NCI-H226 (cell line): ENCODE data around the gene ASIC4.
A peak's percentile ranks its signal among the peaks of the same experiment; 100 is the strongest.

Source experiments
- DNase-seq: peaks from one replicate; pipeline ENCODE4 v3.0.0-alpha.2; 2015

Gene ASIC4

DNA sequence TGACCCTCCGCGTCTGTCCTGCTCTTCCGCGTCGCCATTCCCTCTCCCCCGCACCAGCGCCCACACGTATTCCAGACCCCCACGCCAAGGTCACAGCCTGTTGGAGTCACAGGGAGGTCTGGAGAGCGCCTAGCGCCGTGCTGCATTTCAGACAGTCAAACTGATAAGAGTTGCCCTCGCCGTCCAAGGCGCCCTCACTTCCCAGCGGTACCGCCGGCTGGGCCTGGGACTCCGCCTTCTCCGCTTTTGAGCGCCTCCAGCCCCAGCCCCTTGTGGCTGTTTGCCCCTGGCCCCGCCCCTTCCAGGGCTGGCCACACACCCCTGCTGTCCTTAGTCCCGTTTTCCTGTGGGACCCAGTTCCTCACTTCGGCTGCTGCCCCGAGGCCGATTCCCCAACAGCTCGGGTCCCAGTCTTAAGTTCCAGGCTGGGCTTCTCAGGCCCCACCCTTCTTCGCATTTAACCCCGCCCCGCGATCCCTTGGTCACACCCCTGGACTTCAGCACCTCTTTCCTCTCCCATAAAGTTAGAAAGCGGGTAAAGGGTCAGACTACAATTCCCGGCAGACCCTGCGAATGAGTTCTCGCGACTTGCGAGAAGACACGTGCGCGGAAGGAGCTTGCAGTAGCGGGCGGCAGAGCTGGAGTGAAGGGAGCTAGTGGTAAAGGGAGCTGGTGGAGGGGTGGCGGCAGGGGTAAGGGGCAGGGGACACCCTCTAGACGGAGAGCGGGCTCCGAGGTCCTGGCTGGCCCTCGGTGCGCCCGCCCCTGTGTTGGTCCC, 15.8 kb upstream of the ASIC4 start, which contains the start of gene GMPPA:
TSS of gene GMPPA (plus strand) at position 612 of the 778 bp plus-strand sequence. CDS start 1,085 bp downstream, outside the sequence.
- peak; percentile 97 for DNase-seq

DNA sequence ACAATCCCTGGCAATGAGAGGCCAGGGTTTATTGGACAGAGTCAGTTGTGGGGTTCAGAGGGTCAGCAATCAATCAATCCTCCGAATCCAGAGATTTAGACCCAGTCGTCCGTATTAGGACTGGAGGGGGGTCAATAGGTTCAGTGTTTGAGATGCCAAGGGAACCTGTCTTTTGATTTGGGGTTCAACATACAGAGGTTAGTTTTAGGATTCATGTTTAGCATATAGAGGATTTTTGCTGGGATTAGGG, 15.3 kb upstream of the ASIC4 start:
- no peak for DNase-seq

DNA sequence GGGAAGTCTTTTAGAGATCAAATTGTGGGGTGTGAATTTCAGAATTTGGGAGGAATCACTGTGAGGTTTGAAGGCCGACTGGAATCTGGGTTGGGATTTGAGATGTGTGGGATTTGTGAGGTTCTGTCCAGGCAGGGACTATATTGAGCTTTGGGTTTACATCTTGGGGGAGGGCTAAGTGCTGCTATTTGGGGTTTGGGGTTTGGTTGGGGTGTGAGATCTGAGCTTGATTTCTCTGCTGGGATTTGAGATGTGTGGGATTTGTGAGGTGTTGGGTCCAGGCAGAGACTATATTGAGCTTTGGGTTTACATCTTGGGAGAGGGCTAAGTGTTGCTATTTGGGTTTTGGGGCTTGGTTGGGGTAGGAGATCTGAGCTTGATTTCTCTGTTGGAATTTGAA, 14.7 kb upstream of the ASIC4 start:
- no peak for DNase-seq

DNA sequence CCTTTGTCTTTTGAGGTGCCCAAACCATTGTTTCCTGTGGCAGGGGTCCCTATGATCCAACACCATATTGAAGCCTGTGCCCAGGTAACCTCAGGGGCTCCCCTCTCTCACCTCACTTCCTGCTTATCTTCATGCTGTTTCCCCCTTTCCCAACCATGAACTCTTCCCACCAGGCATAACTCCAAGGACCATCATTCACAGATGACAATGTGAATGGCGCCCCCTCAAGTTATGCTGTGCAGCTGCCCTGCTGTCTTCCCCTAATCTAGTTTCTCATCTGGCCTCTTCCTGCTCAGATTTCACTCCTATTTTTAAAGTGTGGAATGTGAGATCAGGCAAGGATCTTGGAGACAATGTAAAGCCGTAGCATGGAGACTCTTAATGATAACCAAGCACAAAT, 14.1 kb upstream of the ASIC4 start:
- no peak for DNase-seq

DNA sequence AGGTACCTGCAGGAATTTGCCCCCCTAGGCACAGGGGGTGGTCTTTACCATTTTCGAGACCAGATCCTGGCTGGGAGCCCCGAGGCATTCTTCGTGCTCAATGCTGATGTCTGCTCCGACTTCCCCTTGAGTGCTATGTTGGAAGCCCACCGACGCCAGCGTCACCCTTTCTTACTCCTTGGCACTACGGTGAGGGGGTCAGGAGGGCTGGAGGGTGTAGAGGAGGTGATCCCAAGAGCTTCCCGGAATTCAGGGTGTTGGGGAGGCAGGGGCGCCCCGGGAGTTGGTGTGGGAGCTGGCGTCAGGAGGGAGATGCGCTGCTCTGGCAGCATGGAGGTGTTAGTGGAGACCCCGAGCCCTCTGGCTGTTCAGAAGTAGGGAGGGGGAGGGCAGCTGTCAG, 12.4 kb upstream of the ASIC4 start:
- no peak for DNase-seq

DNA sequence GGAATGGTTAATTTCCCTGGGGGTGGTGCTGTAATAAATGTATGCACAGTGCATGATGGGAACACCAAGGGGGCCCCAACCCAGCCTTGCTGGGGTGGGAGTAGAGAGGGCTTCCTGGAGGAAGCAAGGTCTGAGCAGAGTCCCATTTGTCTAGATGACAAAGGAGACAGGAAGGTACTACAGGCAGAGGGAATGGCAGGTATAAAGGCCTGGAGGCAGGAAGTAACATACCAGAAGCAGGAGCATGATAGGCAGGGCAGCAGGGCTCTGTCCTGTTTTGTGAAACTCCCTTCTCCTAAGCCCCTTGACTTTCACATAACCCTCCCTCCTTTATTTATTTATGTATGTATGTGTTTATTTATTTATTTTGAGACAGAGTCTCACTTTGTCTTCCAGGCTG, 11.7 kb upstream of the ASIC4 start:
- no peak for DNase-seq

DNA sequence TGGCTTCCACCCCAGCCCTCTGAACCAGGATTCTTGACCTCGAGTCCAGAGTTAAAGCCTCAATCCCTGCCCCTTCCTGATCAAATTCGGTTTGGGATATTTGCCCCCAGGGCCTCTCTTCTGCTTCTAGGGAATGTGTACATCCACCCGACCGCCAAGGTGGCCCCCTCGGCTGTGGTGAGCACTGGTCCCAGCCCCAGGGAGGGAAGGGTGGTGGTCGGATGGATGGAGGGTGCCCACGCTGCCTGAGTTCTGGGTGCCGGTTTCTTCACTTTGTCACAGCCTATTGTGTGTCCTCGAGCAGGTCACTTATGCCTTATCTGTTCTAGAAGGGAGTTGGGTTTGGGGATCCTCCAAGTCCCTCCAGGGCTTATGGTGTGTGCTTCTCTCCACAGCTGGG, 8.7 kb upstream of the ASIC4 start:
- no peak for DNase-seq

DNA sequence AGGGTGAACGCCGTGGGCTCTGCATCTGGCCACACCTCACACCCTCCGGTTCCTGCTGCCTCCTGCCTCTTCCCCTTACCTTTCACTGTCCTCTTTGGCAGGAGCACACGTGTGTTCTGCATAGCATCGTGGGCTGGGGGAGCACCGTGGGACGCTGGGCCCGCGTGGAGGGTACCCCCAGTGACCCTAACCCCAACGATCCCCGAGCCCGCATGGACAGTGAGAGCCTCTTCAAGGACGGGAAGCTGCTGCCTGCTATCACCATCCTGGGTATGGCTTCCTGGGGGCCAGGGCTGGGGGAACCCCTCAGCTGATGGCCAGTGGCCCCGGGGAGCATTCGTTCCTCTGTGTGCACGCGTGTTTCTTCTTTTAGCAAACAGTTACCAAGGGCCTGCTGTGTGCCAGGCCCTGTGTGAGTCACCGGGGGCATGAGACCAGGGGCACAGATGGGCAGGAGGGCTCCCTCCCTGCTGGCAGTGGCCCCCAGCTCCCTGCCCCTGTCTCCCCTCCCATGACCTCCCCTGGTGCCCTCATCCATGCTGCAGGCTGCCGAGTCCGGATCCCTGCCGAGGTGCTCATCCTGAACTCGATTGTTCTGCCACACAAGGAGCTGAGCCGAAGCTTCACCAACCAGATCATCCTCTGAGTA, 8.0 kb upstream of the ASIC4 start:
- no peak for DNase-seq

DNA sequence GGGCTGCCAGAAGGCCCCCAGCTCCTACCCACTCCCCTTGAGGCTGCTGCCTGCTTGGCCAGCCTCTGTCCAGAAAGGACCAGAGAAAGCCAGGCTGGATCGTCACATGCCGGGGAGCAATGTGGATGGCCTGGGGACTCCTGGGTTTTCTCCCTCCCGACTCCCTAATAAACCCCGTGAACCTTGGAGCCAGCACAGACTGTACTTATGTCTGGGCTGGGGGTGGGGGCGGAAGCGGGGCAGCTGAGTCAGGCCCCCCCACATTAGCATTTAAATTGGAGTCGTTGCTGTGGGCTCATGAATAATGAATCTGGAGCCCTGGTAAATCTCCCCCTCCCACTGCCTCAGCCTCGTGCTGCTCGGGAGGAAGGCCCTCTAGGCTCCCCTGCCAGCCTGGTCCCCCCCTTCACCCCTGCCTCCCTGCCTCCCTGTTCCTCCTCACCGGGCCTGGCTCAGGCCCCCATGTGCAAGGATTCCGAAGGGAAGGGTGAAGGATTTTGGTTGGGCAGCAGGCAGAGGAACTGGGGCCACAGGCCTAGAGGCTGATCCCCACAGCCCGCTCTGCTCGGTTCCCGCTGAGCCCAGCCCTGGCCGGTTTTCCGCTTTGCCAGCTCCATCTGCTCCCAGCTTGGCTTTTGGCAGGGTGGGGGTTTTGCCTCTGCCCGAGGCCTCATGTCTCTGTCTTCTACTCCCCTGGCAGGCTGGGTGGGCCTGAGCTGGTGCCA, 7.3 kb upstream of the ASIC4 start:
- no peak for DNase-seq

DNA sequence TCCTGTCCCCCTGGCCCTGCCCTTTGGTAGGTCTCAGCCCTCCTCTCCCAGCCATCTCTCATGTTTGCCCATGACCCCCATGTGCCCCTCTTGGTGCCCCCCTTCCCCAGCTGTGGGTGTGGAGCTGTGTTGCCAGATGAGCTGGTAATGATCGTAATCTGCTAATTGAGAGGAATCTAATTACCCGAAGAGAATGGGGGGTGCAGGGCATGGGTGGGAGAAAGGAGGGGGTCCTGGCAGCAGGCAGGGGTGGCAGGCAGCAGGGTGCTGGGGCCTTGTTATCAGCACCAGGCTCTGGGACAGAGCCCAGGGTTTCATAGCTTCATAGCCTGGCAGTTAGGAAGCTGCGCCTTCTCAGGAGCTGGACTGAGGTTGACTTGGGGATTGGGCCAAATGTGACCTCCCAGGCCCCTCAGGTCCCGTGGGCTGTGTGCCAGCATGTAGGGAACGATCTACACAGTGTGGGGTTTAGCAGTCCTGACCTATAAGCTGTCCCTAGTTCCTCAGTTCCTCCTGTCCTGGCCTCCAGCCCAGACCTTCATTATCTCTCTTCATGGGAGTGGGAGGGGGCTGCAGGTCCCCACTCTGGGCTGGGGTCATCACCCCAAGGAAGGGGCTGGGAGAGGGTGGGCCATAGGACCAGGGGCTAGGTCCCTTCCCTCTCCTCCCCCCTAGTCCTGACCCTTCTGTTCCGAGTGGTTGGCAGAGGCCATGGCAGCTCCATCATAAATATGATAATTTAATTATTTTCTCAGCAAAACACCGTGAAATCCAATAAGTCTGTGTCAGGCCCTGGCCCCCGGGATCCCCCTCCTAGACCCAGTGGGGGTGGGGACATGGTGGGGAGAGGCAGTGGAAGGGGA, 6.5 kb upstream of the ASIC4 start:
- no peak for DNase-seq

DNA sequence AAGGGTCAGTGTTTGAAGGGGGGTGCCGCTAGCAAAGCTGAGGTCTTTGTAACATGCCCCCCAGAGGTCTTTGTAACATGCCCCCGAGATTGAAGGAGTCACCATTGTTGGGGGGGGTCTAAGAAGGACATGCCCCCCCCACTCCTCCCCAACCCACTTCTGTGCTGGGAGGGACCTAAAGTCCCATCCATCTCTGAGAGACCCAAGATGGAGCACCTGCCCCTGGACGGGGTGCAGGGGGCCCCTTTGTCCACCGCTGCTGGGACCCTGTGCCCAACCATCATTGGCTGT, 5.9 kb upstream of the ASIC4 start:
- no peak for DNase-seq

DNA sequence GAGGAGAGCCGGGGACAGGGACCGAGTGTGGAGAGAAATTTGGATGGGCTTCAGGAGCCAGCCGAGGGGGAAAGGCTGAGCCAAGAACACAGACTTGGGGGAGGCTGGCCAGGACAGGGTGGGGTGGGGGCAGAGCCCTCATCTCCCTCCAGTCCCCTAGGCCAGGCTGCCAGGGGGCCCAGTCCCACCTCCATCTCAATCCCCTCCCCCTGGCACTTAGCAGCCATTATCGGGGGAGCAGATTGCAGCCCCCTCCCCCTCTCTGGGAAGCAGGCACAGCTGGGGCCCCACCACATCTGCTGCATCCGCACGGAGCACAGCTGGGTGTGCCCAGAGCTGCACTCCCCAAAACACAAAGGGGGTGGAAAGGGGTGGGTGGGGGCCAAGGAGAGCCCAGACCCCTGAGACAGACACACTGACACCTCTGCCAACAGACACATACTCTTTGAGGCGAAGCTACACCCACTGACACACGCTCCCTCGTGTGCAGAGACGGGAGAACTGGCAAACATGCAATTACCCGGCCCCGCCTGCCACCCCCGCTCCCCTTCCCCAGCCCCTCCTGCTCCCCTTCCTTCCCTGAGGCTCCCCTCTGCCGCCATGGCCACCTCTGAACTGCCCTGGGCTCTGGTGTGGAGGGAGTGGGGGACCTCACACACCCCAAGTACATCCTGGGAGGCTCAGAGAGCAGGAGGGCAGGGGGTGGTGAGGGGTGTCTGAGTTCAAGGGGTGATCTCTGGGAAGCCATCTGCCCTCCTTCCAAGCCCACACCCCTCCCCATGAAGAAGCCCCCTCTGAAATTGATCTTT, 5.1 kb upstream of the ASIC4 start:
- no peak for DNase-seq

DNA sequence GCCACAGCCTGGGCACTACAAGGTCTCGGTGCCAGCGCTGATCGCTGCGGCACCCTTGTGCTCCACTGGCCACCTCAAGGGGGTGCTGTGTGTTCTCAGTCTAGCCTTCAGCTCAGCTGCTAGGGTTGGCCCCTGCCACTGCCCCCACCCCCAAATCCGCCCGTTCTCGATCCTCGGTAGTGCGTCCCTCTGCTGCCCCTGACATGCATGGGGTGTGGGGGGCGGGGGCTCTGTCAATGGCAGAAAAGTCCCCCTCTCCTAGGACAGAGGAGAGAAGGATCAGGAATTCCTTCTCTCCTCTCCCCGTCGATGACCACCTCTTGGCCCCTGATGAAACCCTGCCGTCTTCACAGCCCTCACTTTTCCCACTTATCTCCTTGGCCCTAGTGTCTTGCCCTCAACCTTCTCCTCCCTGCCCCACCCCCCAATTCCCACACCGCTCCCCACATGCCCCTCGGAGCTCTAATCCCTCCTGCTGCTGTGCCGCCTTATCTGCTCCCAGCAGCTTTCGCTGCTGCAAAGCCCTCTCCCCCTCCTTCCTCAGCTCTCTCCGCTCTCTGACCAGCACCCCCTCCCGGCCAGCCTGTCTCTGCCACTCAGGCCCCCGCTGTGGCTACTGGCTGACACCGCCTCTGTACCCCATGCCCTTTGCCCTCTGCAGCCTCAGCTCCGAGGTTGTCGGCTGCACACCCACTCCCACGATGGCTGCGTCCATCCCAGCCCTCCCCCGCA, 4.3 kb upstream of the ASIC4 start:
- DNase-seq: peak; percentile 63

DNA sequence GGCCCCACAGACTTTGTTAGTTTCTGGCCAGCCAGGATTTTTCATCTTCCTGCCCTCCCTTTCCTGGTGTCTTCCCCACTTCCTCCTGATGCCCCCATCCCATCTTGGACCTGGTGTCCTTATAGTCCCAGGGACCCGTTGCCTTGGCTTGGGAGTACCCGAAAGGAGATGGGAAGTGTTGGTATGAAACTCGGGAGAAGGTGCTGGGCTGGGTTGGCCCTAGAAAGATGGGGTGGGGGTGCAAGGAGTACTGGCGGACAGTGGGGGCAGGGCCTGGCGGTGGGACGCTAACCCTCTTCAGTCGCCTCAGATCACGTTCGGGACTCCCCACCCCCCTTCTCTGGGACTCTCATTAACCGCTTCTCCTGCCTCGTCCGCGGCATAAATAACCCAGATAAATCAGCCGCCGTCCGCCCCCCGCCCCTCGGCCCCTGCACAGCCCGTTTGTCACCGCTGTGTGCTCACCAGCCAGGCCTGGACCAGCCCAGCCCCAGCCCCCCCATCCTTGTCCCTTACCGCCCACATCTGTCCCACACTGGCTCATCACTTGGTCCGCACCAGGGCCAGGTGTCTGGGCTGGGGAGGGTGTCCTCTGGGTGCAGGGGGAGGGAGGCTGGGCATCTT, 3.7 kb upstream of the ASIC4 start:
- no peak for DNase-seq

DNA sequence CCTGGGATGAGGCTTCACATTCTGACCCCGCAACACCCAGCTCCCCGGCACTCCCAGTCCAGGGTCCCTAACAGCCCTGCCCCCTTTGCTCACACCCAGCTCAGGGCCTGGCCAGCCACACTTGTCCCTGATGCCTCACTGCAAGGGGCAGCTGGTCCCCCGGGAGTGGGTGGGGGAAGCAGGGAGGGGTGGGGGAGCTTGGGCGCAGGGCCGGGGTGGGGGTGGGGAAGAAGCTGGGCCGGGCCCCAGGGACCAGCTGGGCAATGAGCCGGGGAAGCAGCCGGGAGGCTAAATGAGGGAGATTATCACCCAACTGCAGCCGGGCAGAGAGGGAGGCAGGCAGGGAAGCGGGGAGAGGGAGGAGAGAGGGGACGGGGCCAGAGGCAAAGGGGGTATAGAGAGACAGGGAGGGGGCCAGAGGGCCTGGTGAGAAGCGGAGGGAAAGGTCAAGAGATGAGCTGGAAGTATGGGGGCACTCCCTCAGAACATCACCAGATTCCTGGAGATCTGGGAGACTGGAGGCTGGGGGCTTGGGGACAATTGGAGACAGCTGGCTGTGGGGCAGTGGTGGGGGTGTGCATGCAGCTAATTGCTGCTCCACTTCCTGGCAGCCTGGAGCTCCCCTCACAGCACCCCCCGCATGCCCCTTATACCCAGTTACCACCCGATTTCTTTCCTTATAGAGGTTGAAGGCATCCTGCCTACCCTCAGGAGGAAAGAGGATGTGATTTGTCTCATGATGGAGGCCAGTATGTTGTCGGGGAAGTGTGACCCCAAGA, 2.5 kb upstream of the ASIC4 start:
- DNase-seq: no peak

DNA sequence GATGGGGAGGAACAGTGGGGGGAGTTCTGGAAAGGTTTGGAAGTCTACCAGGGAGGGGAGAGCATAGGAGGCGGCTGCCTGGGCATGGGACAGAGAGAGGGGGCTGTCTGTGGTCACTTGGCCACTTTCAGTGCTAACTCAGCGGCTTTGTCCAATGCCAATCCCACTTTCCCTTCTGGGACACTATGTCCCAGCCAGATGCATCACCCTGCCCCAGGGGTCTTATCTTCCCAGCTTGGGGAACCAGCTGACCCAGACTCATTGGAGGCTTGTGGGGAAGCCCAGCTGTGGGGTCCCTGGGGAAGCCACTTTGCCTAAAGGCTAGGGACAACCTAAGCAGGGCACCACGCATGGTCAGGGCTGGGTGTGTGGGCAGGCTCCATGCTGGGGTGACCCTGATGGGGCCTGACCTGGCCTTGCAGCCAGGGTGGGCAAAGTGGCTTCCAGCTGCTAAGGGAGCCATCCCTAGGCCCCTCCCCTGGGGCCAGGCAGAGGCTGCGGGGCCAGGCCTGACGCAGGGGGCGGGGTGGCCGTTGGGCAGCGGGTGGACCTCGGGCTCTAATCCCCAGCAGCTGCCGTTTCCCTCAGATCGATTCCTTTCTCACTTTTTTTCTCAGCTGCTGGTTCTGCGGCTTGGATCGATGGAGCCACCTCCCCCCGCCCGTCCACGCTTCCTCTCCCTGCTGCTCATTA, 1.6 kb upstream of the ASIC4 start:
- no peak for DNase-seq

DNA sequence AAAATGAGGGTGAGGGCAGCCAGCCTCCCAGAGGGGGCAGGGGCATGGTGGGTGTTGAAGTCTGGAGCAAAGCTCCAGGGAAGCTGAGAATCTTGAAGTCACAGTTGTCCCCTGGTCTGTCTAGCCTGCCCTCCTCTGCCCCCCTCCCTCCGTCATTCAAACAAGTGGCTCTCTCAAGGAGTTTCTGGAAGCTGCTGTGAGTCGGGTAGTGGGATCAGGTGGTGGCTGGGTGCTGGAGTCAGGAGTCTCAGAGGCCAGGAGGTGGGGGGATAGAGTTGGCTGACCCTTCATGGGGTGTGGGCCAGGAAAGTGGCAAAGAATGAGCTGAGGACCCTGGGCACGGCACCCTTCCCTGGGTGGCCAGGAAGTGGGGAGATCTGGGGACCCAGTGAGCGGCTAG, 495 bp upstream of the ASIC4 start:
- no peak for DNase-seq

DNA sequence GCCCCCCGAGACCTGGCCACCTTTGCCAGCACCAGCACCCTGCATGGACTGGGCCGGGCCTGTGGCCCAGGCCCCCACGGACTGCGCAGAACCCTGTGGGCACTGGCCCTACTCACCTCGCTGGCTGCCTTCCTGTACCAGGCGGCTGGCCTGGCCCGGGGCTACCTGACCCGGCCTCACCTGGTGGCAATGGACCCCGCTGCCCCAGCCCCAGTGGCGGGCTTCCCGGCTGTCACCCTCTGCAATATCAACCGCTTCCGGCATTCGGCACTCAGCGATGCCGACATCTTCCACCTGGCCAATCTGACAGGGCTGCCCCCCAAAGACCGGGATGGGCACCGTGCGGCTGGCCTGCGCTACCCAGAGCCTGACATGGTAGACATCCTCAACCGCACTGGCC, 554 bp downstream of the ASIC4 start:
- DNase-seq: no peak

DNA sequence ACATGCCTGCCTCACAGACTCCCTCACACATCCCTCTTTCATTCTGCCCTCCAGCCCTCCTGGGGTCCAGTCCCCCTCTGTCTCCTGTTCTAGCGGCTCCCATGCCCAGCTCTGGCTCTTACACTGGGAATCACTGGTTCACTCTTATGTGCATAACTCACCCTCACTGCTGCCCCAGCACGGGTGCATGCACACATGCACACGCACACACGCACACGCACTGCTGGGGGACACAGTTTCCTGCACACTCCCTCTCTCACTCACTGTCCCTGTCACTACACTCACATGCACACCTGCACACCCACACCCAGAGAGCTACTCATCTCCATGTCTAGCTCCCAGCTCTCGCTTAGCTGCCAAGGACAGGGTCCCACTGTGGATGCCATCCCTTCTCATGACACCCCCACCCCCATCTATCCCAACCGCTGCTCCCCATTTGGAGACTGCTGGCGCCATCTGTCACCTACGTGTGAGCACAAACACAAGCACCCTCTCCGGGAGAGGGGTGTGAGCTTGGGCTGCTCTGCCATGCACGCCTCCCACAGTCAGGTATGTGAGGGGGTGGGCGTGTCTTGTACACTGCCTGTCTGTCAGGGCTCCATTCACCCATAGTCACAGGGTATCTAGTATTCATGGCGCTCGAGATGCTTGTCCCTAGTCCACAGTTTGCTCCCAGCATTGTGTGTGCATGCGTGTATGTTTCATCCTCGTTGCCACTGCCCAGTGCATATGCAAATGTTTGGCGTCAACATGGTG, 1.8 kb downstream of the ASIC4 start:
- no peak for DNase-seq
